Uterus (tissue), 4 donors: ENCODE data around the gene CD109. TPM values are rescaled to one million over a fixed set of nuclear protein-coding genes. Genes with fewer than 3 reads are reported as not detected.

Experiments
- DNase-seq, 2 donors: peaks; one replicate each; pipeline ENCODE4 v3.0.0-alpha.2; 2019 to 2020
- H3K27ac ChIP-seq, 2 donors: fragments of 200-600 bp; sonication (generic); 1 replicate in 1 of 2; 2 replicates in 1 of 2; pipeline ENCODE4 v1.5.1; 2016 to 2018
- H3K27me3 ChIP-seq, 2 donors: fragments of 200-600 bp; sonication (generic); one replicate each; pipeline ENCODE4 v1.5.1; 2018 to 2019; ENCODE audit warnings: control low read depth in 1 of 2
- H3K36me3 ChIP-seq, 2 donors: fragments of 200-600 bp; sonication (generic); one replicate each; pipeline ENCODE4 v1.5.1; 2019; ENCODE audit warnings: control low read depth in 1 of 2
- H3K4me1 ChIP-seq, 2 donors: fragments of 200-600 bp; sonication (generic); one replicate each; pipeline ENCODE4 v1.5.1; 2018 to 2019; ENCODE audit warnings: control low read depth in 1 of 2
- H3K4me3 ChIP-seq, 2 donors: fragments of 200-600 bp; sonication (generic); 1 replicate in 1 of 2; 2 replicates in 1 of 2; pipeline ENCODE4 v1.5.1; 2018 to 2019; ENCODE audit warnings: mild to moderate bottlenecking in 1 of 2
- H3K9me3 ChIP-seq, 2 donors: fragments of 200-600 bp; sonication (generic); one replicate each; pipeline ENCODE4 v1.5.1; 2019; ENCODE audit warnings: control low read depth in 1 of 2
- CTCF ChIP-seq, 4 experiments: fragments of 200-600 bp in 2 of 4; fragments of 450-650 bp in 2 of 4; sonication (generic) in 2 of 4; IDR thresholded peaks; one replicate each; pipeline ENCODE4 v1.5.1; 2016 to 2019; ENCODE audit warnings: antibody characterized with exemption in 4 of 4, mild to moderate bottlenecking in 2 of 4, moderate library complexity in 1 of 4
- POLR2A ChIP-seq, 2 donors: fragments of 450-650 bp; IDR thresholded peaks; one replicate each; pipeline ENCODE4 v1.6.1; 2016; ENCODE audit warnings: antibody characterized with exemption in 2 of 2, mild to moderate bottlenecking in 1 of 2, moderate library complexity in 1 of 2
- intact Hi-C: fragments of 100-400 bp; cut with DNase I; formaldehyde crosslinking; loops from one replicate; pipeline ENCODE4 v1.15.1; 2023; ENCODE audit warnings: low total_unique reads
- total RNA-seq, 4 donors: library from RNA; depleted of rRNA in 3 of 4; stranded (reverse); fragments of >200 nt in 3 of 4; gene quantifications; one replicate each; pipeline versions ENCODE4 v1.1.0 to v1.2.4, GENCODE V29; 2014 to 2023
- donor health status: DM: yes; HTN: yes; CAD: no.

Gene CD109
- total RNA-seq, 4 donors from 2014 or later, result 26.6 to 59.0 (median 36.8) TPM

DNA sequence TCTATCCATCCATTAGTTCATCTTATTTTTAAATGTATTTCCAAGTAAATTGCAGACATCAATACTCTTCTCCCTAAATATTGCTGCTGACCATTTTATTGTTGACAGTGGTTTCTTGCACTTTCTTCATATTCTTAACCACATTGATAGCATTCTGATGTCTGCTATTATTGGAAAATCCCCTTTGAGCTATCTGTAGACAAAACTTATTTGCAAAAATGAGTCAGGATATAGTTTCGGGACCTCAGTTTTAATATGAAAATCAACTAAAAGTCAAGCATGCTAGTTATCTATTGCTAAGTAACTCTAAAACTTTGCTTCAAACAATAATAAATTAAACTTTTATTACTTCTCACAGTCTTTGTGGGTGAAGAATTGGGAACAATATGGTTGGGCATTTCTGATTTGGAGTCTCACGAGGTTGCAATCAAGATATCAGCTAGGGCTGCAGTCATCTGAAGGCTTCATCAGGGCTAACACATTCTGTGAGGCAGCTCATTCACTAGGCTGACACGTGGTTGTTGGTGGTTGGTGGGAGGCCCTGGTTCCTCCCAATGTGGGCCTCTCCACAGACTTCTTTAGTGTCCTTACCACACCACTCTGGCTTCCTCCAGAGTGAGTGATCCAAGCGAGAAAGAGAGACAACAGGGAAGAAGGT, 32.7 kb downstream of the CD109 start:
- Histone ChIP-seq H3K27ac (no peak overlapping the region), H3K4me1 (no peaks in the 10 kb centered on the region), H3K27me3 (no peaks in the 10 kb centered on the region), H3K9me3 (no peaks in the 10 kb centered on the region), H3K36me3 (no peaks in the 10 kb centered on the region), H3K4me3 (no peak overlapping the region)
- DNase-seq, result no peak
- TF ChIP-seq CTCF (IDR thresholded peaks at IDR 0.05) (no peak), POLR2A (IDR thresholded peaks at IDR 0.05) (no peak)
- intact Hi-C loops, result no loop called here

GRCh38 chr6:73731285-73731684, 35.3 kb downstream of the CD109 start:
- intact Hi-C loops, result loop anchor here (5.0 kb wide), 1 partner anchor 54 kb away; no protein-coding TSS in a partner anchor
- Histone ChIP-seq H3K9me3 (no peaks in the 10 kb centered on the region), H3K36me3 (no peaks in the 10 kb centered on the region), H3K4me1 (no peaks in the 10 kb centered on the region), H3K4me3 (no peak overlapping the region), H3K27me3 (no peaks in the 10 kb centered on the region), H3K27ac (no peak overlapping the region)
- TF ChIP-seq POLR2A (IDR thresholded peaks at IDR 0.05) (no peak), CTCF (IDR thresholded peaks at IDR 0.05) (no peak)
- no peak for DNase-seq

DNA sequence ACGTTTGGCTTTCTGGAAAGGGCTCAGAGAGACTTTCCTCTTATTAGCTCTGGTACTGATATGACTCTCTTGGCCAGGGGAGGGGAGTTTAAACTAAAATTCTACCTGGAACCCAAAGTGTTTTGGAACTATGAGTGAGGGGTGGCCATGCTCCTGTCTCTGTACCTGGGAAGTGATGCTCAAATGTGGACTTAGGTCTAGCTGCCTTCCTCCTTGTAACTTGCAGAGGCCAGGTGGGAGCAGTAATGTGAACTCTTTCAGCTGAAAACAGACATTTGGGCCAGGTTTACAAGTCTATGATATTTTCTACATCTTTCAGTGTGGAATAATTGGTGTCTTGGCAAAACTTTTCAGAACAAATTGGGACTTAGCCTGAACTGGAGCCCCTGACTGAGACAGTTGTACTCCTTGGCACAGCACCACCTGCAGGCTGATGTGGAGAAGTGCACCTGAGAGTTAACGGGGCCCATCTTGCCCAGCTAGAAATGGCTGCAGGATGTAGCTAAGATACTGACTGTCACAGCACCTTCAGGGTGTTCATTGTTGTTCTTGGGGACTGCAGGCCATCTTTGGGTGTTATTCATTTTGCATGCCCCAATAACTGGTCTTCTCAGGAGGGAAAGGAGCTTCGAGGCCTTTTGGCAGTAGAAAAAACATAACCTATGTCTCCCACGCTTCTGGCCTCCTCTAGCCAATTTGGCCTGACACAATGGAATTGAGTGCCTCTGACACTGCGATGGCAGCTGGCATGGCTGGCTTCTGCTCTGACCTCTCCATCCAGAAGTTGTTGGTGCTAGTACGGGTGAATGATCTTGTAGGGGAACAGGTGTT, 37.1 kb downstream of the CD109 start:
- no peaks in the 10 kb centered on the region for H3K27me3 ChIP-seq
- no peaks in the 10 kb centered on the region for H3K4me1 ChIP-seq
- H3K27ac ChIP-seq, result no peak overlapping the region
- peak; percentile 69 to 71 for DNase-seq
- intact Hi-C loops, result loop anchor here (5.0 kb wide), 1 partner anchor 56 kb away; no protein-coding TSS in a partner anchor
- no peaks in the 10 kb centered on the region for H3K36me3 ChIP-seq
- no peaks in the 10 kb centered on the region for H3K9me3 ChIP-seq
- H3K4me3 ChIP-seq, result no peak overlapping the region
- TF ChIP-seq CTCF (IDR thresholded peaks at IDR 0.05) (peak; percentile 76 to 92 (median 86)), POLR2A (IDR thresholded peaks at IDR 0.05) (no peak)

DNA sequence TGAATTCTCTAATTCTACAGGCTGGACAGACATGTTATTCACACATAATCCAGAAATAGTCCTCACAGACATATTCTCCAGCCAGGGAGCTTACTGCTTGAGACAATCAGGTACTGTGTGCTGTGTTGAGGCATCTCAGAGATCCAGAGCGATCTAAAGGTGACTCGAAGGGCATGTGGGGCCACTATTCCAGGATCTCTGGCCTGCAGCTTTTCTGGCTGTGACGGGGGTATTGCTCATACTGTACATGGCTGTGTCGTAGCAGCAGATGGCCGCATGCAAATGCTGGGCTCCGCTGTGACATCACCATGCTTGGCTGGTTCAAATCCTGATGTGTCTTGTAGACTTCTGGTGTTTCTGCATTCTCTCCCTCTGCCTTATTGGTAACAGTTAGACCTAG, 37.8 kb downstream of the CD109 start:
- H3K4me3 ChIP-seq, result no peak overlapping the region
- no peaks in the 10 kb centered on the region for H3K36me3 ChIP-seq
- no peak overlapping the region for H3K27ac ChIP-seq
- H3K9me3 ChIP-seq, result no peaks in the 10 kb centered on the region
- H3K4me1 ChIP-seq, result no peaks in the 10 kb centered on the region
- no peak for DNase-seq
- TF ChIP-seq POLR2A (IDR thresholded peaks at IDR 0.05), result no peak
- TF ChIP-seq CTCF (IDR thresholded peaks at IDR 0.05), result no peak
- no peaks in the 10 kb centered on the region for H3K27me3 ChIP-seq
- intact Hi-C loops, result loop anchor here (5.0 kb wide), 1 partner anchor 56 kb away; no protein-coding TSS in a partner anchor
